EL (cell line): ENCODE data around the gene SERPINI1.
A peak's percentile ranks its signal among the peaks of the same experiment; 100 is the strongest.
"Not testable (repeated sequence)": the region's sequence is repeated elsewhere in the genome, so short reads cannot be mapped to it uniquely, and the experiment has no call there.

Experiments used
- DNase-seq: peaks from one replicate; pipeline ENCODE4 v3.0.0-alpha.2; 2016

The SERPINI1 gene

DNA sequence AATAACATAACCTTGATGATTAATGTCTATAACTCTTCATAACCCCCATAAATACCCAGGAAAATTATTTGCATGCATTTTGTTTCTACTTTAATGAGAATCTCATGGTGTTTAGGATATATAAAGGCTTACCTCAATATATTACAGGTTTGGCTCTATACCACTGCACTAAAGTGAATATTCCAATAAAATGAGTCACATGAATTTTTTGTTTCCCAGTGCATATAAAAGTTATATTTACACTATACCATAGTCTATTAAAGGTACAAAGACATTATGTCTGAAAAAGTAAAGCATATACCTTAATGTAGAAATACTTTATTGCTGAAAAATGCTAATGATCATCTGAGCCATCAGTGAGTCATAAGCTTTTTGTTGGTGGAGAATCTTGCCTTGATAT lies 74.7 kb downstream of the SERPINI1 start:
- no peak for DNase-seq

DNA sequence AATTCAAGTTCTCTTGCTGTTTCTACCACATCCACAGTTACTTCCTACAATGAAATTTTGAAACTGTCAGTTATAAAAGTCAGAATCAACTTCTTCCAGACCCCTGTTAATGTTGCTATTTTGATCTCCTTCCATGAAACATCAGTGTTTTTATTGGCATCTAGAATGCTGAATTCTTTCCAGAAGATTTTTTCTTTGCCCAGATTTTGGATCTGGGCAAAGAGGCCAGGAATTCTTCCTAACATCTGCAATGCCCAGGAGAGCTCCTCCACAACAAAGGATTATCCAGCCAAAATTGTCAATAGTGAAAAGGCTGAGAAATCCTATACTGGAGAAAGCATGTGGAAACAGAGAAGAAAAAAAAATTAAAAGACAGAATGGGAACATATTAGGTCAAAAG lies 75.5 kb downstream of the SERPINI1 start:
- DNase-seq: no peak

DNA sequence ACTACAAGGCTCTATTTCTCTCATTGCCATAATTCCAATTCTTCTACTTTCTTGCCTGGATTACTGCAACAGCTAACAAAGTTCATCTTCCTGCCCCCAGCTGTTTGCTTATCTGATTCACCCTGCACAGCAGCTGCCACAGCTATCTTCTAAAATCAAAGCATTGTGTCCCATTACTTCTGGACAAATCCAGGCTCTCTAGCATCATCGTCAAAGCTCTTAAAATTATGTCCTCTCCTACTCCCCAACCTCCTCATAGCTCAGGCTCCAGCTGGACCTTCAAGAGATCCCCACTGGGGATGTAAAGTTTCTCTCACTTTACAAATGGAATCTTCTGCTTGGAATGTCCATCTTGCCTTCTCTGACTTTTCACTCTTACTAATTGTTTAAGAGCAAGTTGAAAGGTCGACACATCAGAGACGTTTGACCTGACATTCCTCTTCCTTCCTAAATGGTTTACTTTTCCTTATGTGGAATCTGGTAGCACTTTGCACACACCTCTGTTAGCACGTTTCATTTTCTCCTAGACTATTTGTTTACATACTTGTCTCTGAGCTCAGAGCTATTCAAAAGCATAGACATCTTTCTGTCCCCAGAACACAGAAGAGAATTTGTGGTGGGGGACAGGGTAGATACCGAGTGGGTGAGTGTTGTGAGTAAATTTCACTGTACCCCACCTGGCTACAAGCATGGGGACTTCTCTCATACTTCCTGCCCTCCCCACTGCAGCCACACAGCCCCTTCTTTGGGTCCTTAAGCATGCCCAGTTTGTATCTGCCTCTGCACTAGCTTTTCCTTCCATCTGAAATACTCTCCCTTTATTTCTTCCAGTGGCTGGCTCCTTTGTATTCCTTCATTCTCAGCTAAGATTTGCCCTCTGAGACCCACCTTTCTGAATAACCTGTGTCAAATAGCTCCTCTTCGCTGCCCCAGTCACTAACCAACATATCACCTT lies 77.9 kb downstream of the SERPINI1 start:
- no peak for DNase-seq

DNA sequence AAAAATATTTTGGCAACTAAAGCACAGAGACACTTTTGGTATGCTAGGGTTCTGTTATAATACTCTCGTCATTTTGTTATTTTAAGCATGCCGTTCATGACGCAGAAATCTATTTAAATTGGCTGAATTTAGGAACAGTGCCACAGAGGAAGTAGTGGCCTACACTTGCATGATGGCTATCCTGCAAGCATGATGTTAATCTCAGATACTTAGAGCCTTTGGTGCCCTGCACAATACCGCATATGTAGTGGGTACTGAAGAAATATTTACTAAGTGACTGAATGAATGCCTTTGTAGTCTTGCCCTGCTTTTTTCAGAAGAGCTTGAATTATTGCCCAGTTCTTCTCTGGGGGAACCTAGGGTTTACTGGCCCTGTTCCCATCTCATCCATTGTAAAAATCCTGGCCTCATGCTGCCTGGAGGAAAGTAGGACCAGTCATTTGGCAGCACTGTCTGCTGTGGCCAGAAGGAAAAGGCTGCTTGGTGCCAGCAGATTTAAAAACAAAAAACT lies 79.0 kb downstream of the SERPINI1 start:
- peak; percentile 16 for DNase-seq

DNA sequence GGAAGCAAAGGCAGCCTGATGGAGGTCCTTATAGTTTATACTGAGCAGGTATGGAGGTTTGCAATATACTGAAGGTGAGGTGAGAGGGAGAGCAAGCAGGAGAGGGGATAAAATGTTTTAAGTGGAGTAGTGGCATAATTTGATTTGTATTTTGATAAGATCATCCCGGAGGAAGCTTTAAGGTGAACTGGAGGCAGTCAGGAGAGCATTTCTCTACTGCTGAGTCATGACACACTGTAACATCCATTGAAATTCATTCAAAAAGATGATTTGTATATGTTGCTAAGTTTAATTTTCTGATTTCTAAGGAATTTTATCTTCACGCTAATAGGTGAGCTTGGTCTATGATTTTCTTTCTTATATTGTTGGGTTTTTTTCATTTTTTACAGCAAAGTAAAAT lies 81.4 kb downstream of the SERPINI1 start:
- no peak for DNase-seq

DNA sequence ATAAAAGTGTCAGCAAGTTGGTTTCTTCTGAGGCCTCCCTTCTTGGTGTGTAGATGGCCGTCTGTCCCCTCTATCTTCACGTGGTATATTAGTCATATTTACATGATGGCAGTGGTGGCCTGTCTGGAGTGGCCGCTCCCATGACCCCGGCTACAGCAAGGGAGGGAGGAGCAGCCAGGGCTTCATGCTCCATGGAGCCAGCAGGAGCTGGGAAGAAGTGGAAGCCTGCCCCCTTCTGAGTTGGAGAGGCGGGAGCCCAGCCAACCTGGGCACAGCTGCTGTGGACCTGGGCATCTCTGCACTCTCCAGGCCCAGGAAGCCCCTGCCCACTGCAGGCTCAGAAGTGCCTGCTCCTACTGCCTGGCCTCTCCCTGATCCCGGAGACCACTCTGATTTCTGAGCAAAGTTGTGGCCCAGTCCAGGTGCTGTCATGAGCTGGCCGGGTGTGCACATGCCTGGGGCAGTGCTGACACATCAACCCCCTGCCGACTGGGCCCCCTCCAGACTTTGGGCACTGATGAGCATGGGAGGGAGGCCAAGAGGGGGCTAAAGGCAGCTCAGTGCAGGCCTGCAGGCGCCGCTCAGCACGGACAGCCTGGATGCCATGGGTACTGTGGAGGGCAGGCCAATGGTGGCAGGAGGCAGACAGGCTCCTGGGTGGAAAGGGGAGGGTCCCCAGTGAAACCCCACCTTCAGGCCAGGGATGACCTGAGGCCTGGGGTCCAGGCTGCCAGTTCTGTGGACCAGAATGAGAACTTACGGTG lies 84.8 kb downstream of the SERPINI1 start:
- no peak for DNase-seq

DNA sequence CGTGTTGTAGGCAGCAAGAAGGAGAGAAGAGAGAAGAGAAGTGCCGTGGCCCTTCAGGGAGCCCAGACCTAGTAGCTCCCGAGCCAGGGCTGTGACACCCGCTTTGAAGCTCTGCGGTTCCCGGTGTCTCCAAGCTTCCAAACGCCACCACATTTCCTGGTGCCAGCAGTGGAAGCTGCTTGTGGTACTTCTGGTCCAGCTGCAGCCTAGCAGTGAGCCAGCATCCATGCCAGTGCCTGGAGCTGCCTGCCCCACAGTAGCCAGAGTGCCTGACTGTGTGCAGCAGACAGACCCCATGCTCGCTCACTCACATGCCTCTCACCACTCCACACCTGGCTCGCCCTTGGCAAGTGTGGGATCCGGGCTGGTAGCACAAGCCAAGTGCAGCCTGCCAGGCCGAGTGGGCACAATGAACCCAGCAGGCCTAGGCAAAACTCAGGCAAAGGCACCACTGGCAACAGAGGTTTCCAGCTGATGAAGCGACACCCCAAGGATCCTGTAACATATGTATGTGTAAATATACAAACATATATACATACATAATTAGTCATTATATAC lies 85.8 kb downstream of the SERPINI1 start:
- no peak for DNase-seq

DNA sequence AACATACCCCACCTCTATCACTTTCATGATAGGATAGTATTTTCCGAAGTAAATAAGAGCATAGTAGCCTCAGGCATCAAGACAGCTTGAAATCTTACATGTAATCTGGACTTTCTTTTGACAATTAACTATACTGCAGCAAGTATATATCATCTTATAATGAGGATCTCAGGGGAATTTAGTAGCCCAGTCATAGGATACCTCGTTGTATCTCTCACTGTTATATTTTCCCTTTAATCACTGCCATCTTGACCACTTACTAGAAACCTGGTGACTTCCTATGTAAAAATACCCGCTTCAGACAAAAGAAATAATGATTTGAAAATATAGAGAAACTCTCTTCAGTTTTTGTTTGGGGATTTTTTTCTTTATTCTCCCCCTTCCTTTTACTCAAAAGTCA lies 88.2 kb downstream of the SERPINI1 start:
- no peak for DNase-seq

DNA sequence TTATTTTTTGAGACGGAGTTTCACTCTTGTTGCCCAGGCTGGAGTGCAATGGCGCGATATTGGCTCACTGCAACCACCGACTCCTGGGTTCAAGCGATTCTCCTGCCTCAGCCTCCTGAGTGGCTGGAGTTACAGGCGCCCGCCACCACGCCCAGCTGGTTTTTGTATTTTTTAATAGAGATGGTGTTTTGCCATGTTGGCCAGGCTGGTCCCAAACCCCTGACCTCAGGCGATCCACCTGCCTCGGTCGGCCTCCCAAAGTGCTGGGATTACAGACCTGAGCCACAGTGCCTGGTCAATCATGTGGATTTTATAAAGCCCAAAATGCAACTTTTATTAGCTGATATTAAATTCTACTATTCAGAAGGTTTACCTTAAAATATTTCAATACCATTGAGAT lies 92.1 kb downstream of the SERPINI1 start:
- not testable (repeated sequence) for DNase-seq

DNA sequence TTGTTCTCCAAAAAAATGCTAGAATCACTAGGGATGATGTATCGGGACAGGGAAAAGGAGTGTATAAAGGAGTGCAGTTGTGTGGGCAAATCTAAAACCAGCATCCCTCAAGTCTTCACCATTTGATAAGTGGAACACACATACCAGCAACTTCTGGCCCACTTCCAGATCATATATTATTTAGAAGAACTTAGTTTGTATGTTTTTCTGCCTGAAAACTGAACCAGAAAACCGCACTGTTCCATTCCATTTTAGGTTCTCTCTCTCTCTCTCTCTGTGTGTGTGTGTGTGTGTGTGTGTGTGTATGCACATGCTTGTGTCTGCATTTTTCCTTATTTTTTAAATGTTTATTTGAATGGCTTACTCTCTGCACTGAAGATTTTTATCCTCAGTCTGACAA lies 93.5 kb downstream of the SERPINI1 start:
- no peak for DNase-seq

DNA sequence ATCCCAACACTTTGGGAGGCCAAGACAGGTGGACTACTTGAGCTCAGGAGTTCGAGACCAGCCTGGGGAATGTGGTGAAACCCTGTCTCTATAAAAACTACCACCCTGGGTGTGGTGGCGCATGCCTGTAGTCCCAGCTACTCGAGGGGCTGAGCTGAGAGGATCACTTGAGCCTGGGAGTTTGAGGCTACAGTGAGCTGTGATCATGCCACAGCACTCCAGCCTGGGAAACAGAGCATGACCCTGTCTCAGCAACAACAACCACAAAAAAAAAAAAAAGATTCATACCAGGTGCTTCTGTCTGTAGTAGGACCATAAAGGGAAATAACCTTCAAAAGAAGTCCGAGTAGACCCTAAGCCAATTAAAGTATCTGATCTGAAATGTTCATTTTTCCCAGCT lies 94.5 kb downstream of the SERPINI1 start:
- no peak for DNase-seq

DNA sequence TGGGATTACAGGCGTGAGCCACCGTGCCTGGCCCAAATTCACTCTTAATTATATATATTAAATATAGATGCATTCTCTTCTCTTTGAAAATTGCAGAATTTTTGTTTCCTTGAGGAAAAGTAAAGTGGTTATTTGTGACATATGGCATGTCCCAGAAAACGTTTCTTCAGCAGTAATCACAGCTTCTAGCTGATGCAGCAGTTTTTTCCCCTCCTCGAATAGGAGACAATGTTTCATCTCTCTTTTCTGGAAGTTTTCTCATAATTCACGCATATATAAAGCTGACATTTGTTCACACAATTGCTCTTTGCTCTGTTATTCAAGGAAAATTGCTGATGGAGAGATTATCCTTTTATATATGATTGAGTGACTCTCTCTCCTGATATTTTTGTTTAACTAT lies 99.8 kb downstream of the SERPINI1 start:
- DNase-seq: no peak

DNA sequence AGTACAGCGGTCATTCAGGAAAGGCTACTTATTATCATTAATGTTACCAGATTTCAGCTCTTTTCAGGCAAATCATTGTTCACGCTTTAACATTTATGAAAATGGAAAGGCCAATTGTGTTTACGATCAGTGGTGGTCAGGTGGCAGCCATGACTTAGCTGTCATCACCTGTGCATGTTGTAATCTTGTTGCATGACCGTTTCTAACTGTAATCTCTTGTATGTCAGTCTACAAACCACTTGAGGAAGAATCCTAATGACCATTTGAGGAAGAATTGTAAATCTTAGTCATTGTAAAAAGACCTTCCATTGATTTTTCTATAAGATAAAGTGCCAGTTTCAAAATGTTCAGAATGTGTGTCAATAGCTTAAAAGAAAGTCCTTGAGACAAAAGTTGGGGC lies 100.4 kb downstream of the SERPINI1 start:
- no peak for DNase-seq

DNA sequence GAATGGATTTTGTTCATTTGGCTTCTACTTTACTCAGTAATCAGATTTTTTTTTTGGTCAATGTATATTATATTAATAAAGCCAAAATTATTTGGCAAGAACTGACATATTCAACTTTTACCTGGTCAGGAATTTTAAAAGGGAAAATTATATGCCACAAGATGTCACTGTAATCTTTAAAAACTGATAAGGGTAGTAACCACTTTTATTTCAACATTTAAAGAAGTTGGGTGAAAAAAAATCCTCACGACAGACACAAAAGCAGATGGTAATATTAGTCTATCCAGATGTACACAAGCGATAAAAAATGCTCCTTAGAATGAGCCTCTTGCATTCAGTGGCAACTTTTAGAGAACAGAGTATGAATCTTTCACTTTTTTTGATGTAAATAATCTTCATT lies 101.9 kb downstream of the SERPINI1 start:
- DNase-seq: no peak

DNA sequence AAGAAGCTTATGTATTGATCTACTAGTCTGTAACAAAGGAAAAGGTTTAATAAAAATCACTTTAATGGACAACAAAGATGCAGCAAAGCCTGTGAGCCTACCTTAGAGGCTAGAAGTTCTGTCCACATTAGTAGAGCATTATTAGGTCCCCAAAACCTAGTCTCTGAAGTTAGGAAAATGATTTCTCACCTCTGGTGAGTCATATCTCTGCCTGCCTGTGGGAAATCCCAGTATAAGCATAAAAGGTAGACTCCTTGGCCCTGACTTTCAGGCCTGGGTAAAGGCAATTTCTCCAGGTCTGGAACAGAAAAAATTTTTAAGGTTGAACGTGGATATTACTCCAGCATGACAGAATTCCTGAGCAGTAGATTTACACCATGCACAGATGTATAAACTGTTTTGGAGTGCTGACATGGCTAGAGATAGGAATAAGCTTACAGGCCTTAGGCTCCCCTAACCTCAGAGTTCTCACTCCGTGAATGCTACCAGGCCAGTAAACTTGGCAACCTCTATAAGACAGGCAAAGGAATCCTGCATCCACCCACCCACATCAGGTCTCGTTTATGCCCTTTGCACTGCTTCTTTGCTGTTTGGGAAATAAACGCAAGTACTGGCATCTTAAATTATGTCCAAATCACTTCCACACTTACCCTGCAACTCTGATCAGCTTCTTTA lies 104.1 kb downstream of the SERPINI1 start:
- no peak for DNase-seq

DNA sequence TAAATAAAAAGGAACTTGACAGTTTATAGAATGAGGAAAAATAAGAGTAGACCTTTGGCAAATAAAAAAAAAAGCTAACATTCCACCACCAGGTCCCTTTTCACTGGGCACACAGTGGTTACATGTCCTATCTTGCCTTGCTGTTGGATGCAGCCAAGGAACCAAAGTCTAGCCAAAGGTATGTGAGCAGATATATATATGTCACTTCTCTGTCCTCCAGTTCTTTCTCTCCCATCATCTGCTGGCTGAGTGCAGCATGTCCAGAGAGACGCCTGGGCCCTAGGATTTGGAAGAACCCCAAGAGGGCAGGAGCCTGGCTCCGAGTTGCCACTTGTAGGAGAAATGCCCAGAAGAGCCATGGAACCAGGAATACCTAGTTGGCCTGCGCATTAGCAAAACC lies 104.7 kb downstream of the SERPINI1 start:
- no peak for DNase-seq

DNA sequence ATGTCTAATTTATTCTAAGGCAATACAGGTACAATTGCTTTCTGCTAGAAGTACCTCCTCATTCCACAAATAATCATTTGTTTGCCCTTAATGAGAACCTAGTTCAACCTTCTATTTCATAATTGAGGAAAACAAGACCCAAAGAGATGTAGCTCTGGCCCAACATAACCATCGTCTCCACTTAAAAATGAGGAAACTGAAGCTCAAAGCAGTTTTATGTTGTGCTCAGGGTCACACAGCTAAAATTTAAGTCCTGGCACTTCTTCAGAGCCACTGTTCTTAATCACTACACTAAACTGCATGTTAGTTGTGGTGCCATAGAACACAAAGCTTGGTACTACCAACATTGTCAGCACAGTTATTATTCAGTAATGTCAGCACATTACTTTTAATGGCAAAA lies 108.0 kb downstream of the SERPINI1 start:
- no peak for DNase-seq

DNA sequence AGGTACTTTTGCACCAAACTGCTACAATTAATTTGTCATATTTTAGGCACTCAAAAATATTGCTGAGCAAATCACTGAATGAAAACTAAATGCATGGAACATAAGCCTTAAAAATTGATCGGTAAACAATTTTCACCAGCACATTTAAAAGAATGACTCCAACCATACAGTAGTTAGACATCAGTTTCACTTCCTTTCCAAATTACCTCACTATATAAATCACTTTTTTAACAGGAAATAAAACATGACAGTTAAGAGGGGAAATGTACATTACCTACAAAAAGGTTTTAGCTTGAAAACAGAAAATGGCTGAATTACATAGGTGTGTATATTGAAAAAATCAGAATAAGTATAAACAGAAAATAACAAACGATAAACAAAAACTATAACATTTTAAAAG lies 108.4 kb downstream of the SERPINI1 start:
- DNase-seq: no peak

DNA sequence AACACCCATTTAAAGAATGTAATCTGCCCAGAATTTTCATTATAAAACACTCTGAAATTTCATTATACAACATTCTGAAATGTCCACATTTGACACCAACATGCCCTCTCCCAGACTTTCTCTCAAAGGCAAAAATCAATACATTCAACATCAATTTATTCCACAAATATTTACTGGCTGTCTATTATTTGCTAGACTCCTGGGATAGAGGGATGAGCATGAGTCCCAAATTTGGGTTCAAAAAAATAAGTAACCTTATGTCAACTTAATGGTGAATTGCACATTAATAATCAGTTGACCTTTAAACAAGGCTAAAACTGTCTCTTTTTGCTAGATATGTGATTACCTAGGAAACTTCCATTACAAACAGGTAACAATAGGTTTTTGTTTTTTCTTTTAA lies 109.0 kb downstream of the SERPINI1 start:
- no peak for DNase-seq

DNA sequence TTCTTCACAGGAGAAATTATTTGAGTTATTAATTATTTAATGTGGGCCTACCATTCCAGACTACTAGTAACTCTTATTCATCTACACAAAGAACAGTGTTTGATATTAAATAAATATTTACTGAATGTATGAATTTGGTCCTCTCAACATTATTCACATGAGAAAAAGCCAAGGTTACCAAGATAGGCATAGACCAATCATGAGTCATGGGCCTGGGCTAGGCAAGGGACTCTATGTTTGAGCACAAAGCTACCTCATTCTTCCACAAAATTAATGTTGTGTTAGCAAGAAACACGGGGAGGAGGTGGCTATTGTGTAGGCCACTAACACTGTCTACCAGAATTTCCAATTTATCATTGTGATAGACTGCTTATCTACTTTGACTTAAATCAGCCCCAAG lies 115.7 kb downstream of the SERPINI1 start:
- no peak for DNase-seq

DNA sequence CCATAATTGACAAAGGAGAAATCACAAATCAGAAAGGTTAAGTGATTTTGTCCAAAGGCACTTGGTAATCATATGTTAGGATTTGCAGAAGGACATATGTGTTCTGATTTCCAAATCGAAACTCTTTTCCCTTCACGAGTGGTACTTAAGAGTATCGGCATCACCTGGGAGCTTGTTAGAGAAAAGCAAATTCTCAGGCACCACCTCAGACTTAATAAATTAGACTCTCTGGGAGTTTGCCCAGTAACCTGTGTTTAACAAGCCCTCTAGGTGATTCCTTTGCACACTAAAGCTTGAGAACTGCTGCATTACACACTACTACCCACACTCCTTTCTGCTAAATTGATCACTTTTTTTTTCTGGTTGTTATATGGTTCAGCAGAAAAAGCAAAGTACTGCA lies 116.2 kb downstream of the SERPINI1 start:
- DNase-seq: no peak

DNA sequence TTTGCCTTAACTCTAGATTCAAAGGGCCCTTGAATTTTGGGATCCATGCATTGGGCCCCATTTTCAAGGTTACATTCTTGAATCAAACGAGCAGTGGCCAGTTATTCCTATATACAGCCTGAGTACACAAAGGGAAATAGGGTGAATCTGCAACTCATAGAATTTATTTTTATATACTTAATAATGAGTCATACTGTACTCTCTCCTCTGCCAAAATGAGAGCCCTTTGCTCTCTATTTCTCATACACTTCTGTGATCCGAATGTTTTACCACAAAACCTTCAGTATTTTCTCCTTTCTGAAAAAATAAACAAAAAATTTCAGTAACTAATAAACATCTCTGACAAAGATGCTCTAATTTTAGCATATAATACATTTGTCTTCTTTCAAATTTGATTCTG lies 116.7 kb downstream of the SERPINI1 start:
- DNase-seq: no peak

DNA sequence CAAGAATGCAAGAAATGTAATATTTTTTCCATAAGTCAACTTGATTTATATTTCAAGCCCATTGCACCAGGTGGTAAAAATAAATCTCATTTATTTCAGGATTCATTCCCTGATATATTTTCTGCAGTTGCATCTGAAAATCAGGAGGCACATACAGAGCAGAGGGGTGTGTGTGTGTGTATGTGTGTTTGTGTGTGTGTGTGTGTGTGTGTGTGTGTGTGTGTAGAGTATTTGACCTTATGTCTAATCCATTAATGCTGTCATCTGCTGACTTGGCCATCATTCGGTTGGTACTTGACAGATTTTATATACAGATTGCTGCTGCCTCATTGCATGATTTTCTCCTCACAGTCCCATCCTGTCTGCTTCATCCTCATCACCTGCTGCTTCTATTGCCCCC lies 118.5 kb downstream of the SERPINI1 start:
- DNase-seq: no peak
